Activated gamma-delta T cell treated with Interleukin-2 at 50 U/mL for 16 hours (primary cell): Measurements from ENCODE around the gene STAU1.
"Not testable (repeated sequence)": the region's sequence is repeated elsewhere in the genome, so short reads cannot be mapped to it uniquely, and the experiment has no call there.

ENCODE experiments used
- DNase-seq: peaks from one replicate; pipeline ENCODE4 v3.0.0-alpha.2; 2020

Gene STAU1

GRCh38 chr20:49187851-49188641 lies at the start of gene STAU1:
Gene STAU1 (minus strand): TSS chr20:49188334. CDS start chr20:49166201, 22,133 bp downstream.
- DNase-seq = peak; percentile 91

- no peak for DNase-seq
Observed at GRCh38 chr20:49237531-49237930, 49.4 kb upstream of the STAU1 start.

- no peak for DNase-seq
Observed at GRCh38 chr20:49236301-49236700, 48.2 kb upstream of the STAU1 start.

- no peak for DNase-seq
Observed at GRCh38 chr20:49234831-49235230, 46.7 kb upstream of the STAU1 start.

GRCh38 chr20:49233226-49233625 lies 45.1 kb upstream of the STAU1 start:
- DNase-seq = no peak

GRCh38 chr20:49231471-49231870 lies 43.3 kb upstream of the STAU1 start:
- no peak for DNase-seq

GRCh38 chr20:49230561-49231133 lies 42.5 kb upstream of the STAU1 start:
- no peak for DNase-seq

- no peak for DNase-seq
Observed at GRCh38 chr20:49230021-49230420, 41.9 kb upstream of the STAU1 start.

GRCh38 chr20:49229381-49229780 lies 41.2 kb upstream of the STAU1 start:
- DNase-seq = no peak

- DNase-seq = no peak
Observed at GRCh38 chr20:49228676-49229075, 40.5 kb upstream of the STAU1 start.

GRCh38 chr20:49225896-49226295 lies 37.8 kb upstream of the STAU1 start:
- no peak for DNase-seq

GRCh38 chr20:49219924-49220831 lies 32.0 kb upstream of the STAU1 start:
- DNase-seq = no peak

GRCh38 chr20:49219091-49219923 lies 31.2 kb upstream of the STAU1 start, which contains the start of gene DDX27:
Gene DDX27 (plus strand): TSS chr20:49219416. CDS start chr20:49219449, 33 bp downstream.
- DNase-seq = peak; percentile 96

- DNase-seq = not testable (repeated sequence)
Observed at GRCh38 chr20:49218739-49219090, 30.6 kb upstream of the STAU1 start.

GRCh38 chr20:49216991-49217578 lies 29.0 kb upstream of the STAU1 start:
- peak; percentile 96 for DNase-seq

- no peak for DNase-seq
Observed at GRCh38 chr20:49215232-49215631, 27.1 kb upstream of the STAU1 start.

GRCh38 chr20:49214571-49214970 lies 26.4 kb upstream of the STAU1 start:
- DNase-seq = no peak

- no peak for DNase-seq
Observed at GRCh38 chr20:49210757-49211110, 22.6 kb upstream of the STAU1 start.

- no peak for DNase-seq
Observed at GRCh38 chr20:49210101-49210756, 22.1 kb upstream of the STAU1 start.

GRCh38 chr20:49207076-49207475 lies 18.9 kb upstream of the STAU1 start:
- no peak for DNase-seq

GRCh38 chr20:49203746-49204145 lies 15.6 kb upstream of the STAU1 start:
- DNase-seq = no peak

GRCh38 chr20:49203011-49203410 lies 14.9 kb upstream of the STAU1 start:
- no peak for DNase-seq
